H9 (cell line): ENCODE data around the gene C17orf114.

Experiments
- DNase-seq: peaks from one replicate; pipeline ENCODE4 v3.0.0-alpha.2; 2017
- H2AFZ ChIP-seq: one replicate; pipeline ENCODE4 v1.6.1; 2013; ENCODE audit warnings: mild to moderate bottlenecking, low read length, control low read depth, moderate library complexity
- H2AK5ac ChIP-seq: 2 replicates; pipeline ENCODE4 v1.6.1; 2013; ENCODE audit warnings: low read length, control low read depth, mixed read lengths; ENCODE audit not compliant: insufficient read length
- H2BK120ac ChIP-seq: one replicate; pipeline ENCODE4 v1.6.1; 2013; ENCODE audit warnings: low read depth, mild to moderate bottlenecking, low read length, control low read depth, inconsistent platforms; ENCODE audit not compliant: poor library complexity, severe bottlenecking
- H2BK12ac ChIP-seq: 2 replicates; pipeline ENCODE4 v1.6.1; 2013; ENCODE audit warnings: low read length, control low read depth, mixed read lengths, low read depth; ENCODE audit not compliant: insufficient read length
- H2BK15ac ChIP-seq: 2 replicates; pipeline ENCODE4 v1.6.1; 2013; ENCODE audit warnings: low read depth, low read length, control low read depth
- H2BK20ac ChIP-seq: one replicate; pipeline ENCODE4 v1.6.1; 2013; ENCODE audit warnings: low read depth, mild to moderate bottlenecking, low read length, control low read depth, inconsistent platforms; ENCODE audit not compliant: poor library complexity, severe bottlenecking
- H2BK5ac ChIP-seq: 2 replicates; pipeline ENCODE4 v1.6.1; 2013; ENCODE audit warnings: low read length, control low read depth, mixed read lengths; ENCODE audit not compliant: insufficient read length
- H3K14ac ChIP-seq: 2 replicates; pipeline ENCODE4 v1.6.1; 2013; ENCODE audit warnings: low read length, control low read depth; ENCODE audit not compliant: insufficient read depth
- H3K18ac ChIP-seq: 2 replicates; pipeline ENCODE4 v1.6.1; 2013; ENCODE audit warnings: low read depth, mild to moderate bottlenecking, mixed read lengths, low read length, control low read depth; ENCODE audit not compliant: insufficient read length
- H3K23ac ChIP-seq: 2 replicates; pipeline ENCODE4 v1.6.1; 2013; ENCODE audit warnings: low read length, control low read depth, mixed read lengths, low read depth; ENCODE audit not compliant: insufficient read length
- H3K23me2 ChIP-seq: 2 replicates; pipeline ENCODE4 v1.6.1; 2013; ENCODE audit warnings: low read depth, mild to moderate bottlenecking, mixed read lengths, low read length, control low read depth; ENCODE audit not compliant: insufficient read length, poor library complexity, severe bottlenecking
- H3K27ac ChIP-seq: 2 replicates; pipeline ENCODE4 v1.5.1; 2013; ENCODE audit warnings: low read length, control low read depth, mixed read lengths, low read depth; ENCODE audit not compliant: insufficient read length
- H3K27me3 ChIP-seq: 2 replicates; pipeline ENCODE4 v1.6.1; 2013; ENCODE audit warnings: low read length, control low read depth, inconsistent platforms; ENCODE audit not compliant: insufficient read depth
- H3K4ac ChIP-seq: 2 replicates; pipeline ENCODE4 v1.6.1; 2013; ENCODE audit warnings: low read depth, mild to moderate bottlenecking, control low read depth, inconsistent platforms, low read length, moderate library complexity
- H3K4me1 ChIP-seq: 2 replicates; pipeline ENCODE4 v1.6.1; 2013; ENCODE audit warnings: low read length, control low read depth, inconsistent platforms; ENCODE audit not compliant: insufficient read depth
- H3K4me2 ChIP-seq: 2 replicates; pipeline ENCODE4 v1.6.1; 2013; ENCODE audit warnings: low read length, control low read depth, mixed read lengths; ENCODE audit not compliant: insufficient read length, insufficient read depth
- H3K56ac ChIP-seq: 2 replicates; pipeline ENCODE4 v1.6.1; 2013; ENCODE audit warnings: low read depth, mild to moderate bottlenecking, mixed read lengths, low read length, control low read depth; ENCODE audit not compliant: insufficient read length
- H3K79me1 ChIP-seq: 2 replicates; pipeline ENCODE4 v1.6.1; 2013; ENCODE audit warnings: low read depth, mild to moderate bottlenecking, moderate library complexity, low read length, control low read depth, inconsistent platforms; ENCODE audit not compliant: insufficient read depth, poor library complexity, severe bottlenecking
- H3K79me2 ChIP-seq: 2 replicates; pipeline ENCODE4 v1.6.1; 2013; ENCODE audit warnings: low read length, control low read depth, inconsistent platforms; ENCODE audit not compliant: insufficient read depth
- H3K9ac ChIP-seq: 2 replicates; pipeline ENCODE4 v1.6.1; 2013; ENCODE audit warnings: low read length, control low read depth, mixed read lengths; ENCODE audit not compliant: insufficient read length; ENCODE audit errors: extremely low read depth
- H3K9me3 ChIP-seq: one replicate; pipeline ENCODE4 v1.6.1; 2013; ENCODE audit warnings: low read depth, low read length, inconsistent platforms; ENCODE audit not compliant: control insufficient read depth
- H3T11ph ChIP-seq: one replicate; pipeline ENCODE4 v1.6.1; 2013; ENCODE audit warnings: mild to moderate bottlenecking, low read length, control low read depth, inconsistent platforms
- H4K20me1 ChIP-seq: one replicate; pipeline ENCODE4 v1.6.1; 2013; ENCODE audit not compliant: control insufficient read depth, insufficient read length, insufficient read depth
- H4K5ac ChIP-seq: 2 replicates; pipeline ENCODE4 v1.6.1; 2013; ENCODE audit warnings: low read depth, mild to moderate bottlenecking, mixed read lengths, low read length, control low read depth; ENCODE audit not compliant: insufficient read length
- H4K8ac ChIP-seq: replicated peaks from 2 replicates; pipeline ENCODE4 v1.6.1; 2013; ENCODE audit warnings: low read length, control low read depth, mixed read lengths, low read depth; ENCODE audit not compliant: insufficient read length
- H4K91ac ChIP-seq: 2 replicates; pipeline ENCODE4 v1.6.1; 2013; ENCODE audit warnings: low read depth, mild to moderate bottlenecking, moderate library complexity, mixed read lengths, low read length, control low read depth; ENCODE audit not compliant: insufficient read length
- H3K27ac Mint-ChIP-seq, 3 experiments: 2 replicates in 2 of 3; 3 replicates in 1 of 3; pipeline ENCODE4 v1.8.0; 2020 to 2021; ENCODE audit warnings: mixed read lengths in 3 of 3, mild to moderate bottlenecking in 1 of 3, moderate library complexity in 1 of 3
- H3K27me3 Mint-ChIP-seq: 2 replicates; pipeline ENCODE4 v1.8.0; 2021; ENCODE audit warnings: low read depth, mild to moderate bottlenecking, moderate library complexity, mixed read lengths
- H3K36me3 Mint-ChIP-seq, 3 experiments: 2 replicates in 2 of 3; 3 replicates in 1 of 3; pipeline ENCODE4 v1.8.0; 2020 to 2021; ENCODE audit warnings: low read depth in 3 of 3, mixed read lengths in 3 of 3; ENCODE audit not compliant: insufficient read depth in 1 of 3
- H3K4me1 Mint-ChIP-seq, 2 experiments: 2 replicates each; pipeline ENCODE4 v1.8.0; 2020; ENCODE audit warnings: mixed read lengths in 2 of 2
- H3K4me3 Mint-ChIP-seq, 2 experiments: 2 replicates in 1 of 2; 3 replicates in 1 of 2; pipeline ENCODE4 v1.8.0; 2020 to 2021; ENCODE audit warnings: mild to moderate bottlenecking in 2 of 2, mixed read lengths in 2 of 2, moderate library complexity in 1 of 2
- H3K9me3 Mint-ChIP-seq, 2 experiments: 2 replicates in 1 of 2; 3 replicates in 1 of 2; pipeline ENCODE4 v1.8.0; 2020; ENCODE audit warnings: mild to moderate bottlenecking in 2 of 2, mixed read lengths in 2 of 2, moderate library complexity in 1 of 2
- WGBS: extraction: QIAGEN DNeasy Blood & Tissue Kit; methylation state at CpG from one replicate; pipeline ENCODE4 v1.1.7; 2013; ENCODE audit warnings: missing lambda C conversion rate, low lambda C conversion rate, mixed read lengths; ENCODE audit not compliant: insufficient read length; ENCODE audit errors: extremely low coverage; 5-methylcytosine and 5-hydroxymethylcytosine counted together
- TF ChIP-seq, protein P1 (sequence below): fragments of 200-600 bp; sonication (generic); conservative IDR thresholded peaks from 3 replicates; pipeline ENCODE4 v1.8.0; 2021; ENCODE audit warnings: antibody characterized with exemption, mild to moderate bottlenecking

The C17orf114 gene

DNA sequence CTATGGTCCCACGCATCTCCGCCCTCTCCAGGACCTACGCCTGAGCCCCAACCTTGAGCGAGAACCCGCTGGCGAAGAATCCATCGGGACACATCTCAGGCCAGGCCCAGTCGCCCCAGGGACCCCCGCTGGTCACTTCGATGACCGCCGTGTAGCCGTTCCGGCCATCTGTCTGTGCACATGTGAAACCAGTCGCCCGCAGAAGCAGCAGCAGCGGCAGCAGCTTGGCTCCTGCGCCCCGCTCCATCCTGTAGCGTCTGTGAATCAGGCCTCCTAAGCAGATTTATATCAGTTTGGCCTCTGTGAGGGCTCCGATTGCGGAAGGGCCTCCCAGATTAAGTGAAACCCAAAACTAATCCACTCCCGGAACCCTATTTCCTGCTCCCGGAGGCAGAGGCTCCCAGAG is 16.0 kb downstream of the C17orf114 start, which contains the start of gene VMO1:
Gene VMO1, minus strand, starts transcription at position 259 of the 406 bp plus-strand sequence. Its CDS starts 12 bp downstream, at position 247.
- H3K27ac Mint-ChIP-seq = peak within 1 kb of the TSS in 1 of 3 experiments; percentile 26; a peak in 1 of 7 replicates
- H3K4me1 Mint-ChIP-seq = peaks cover 29 to 39% of the 10 kb centered on the region in 2 experiments
- no peak within 1 kb of the TSS for H4K5ac ChIP-seq
- no peak within 1 kb of the TSS; the same call in 1 of the 2 replicates for H3K14ac ChIP-seq
- peaks cover 84% of the 10 kb centered on the region for H3K27me3 Mint-ChIP-seq
- H4K8ac ChIP-seq = no peak within 1 kb of the TSS
- H3K9me3 ChIP-seq = no peaks in the 10 kb centered on the region
- H3T11ph ChIP-seq = no peak within 1 kb of the TSS
- no peaks in the 10 kb centered on the region; a peak in 1 of 5 replicates for H3K9me3 Mint-ChIP-seq
- H4K91ac ChIP-seq = no peak within 1 kb of the TSS
- TF ChIP-seq, protein P1, sequence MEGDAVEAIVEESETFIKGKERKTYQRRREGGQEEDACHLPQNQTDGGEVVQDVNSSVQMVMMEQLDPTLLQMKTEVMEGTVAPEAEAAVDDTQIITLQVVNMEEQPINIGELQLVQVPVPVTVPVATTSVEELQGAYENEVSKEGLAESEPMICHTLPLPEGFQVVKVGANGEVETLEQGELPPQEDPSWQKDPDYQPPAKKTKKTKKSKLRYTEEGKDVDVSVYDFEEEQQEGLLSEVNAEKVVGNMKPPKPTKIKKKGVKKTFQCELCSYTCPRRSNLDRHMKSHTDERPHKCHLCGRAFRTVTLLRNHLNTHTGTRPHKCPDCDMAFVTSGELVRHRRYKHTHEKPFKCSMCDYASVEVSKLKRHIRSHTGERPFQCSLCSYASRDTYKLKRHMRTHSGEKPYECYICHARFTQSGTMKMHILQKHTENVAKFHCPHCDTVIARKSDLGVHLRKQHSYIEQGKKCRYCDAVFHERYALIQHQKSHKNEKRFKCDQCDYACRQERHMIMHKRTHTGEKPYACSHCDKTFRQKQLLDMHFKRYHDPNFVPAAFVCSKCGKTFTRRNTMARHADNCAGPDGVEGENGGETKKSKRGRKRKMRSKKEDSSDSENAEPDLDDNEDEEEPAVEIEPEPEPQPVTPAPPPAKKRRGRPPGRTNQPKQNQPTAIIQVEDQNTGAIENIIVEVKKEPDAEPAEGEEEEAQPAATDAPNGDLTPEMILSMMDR = no peak
- no peak within 1 kb of the TSS for H2AK5ac ChIP-seq
- peaks cover 51% of the 10 kb centered on the region for H3K27me3 ChIP-seq
- peaks cover 3% of the 10 kb centered on the region for H4K20me1 ChIP-seq
- peak within 1 kb of the TSS; percentile 11 for H3K4me2 ChIP-seq
- H3K18ac ChIP-seq = peak within 1 kb of the TSS; percentile 11
- H3K4ac ChIP-seq = no peak within 1 kb of the TSS
- no peak within 1 kb of the TSS for H3K9ac ChIP-seq
- no CpG with 5 or more reads among the region's 24 CpGs for WGBS
- no peak within 1 kb of the TSS for H2BK120ac ChIP-seq
- H3K27ac ChIP-seq = no peak within 1 kb of the TSS
- no peak within 1 kb of the TSS for H3K56ac ChIP-seq
- H3K79me1 ChIP-seq = no peaks in the 10 kb centered on the region
- peaks cover 2% of the 10 kb centered on the region; the same call in 1 of the 2 replicates for H3K4me1 ChIP-seq
- no peaks in the 10 kb centered on the region; a peak in 1 of 7 replicates for H3K36me3 Mint-ChIP-seq
- no peak within 1 kb of the TSS for H2AFZ ChIP-seq
- no peak within 1 kb of the TSS for H2BK20ac ChIP-seq
- H3K79me2 ChIP-seq = no peaks in the 10 kb centered on the region
- DNase-seq = peak; percentile 56
- H2BK5ac ChIP-seq = no peak within 1 kb of the TSS
- no peak within 1 kb of the TSS for H3K23ac ChIP-seq
- no peak within 1 kb of the TSS for H2BK15ac ChIP-seq
- no peak within 1 kb of the TSS for H2BK12ac ChIP-seq
- peak within 1 kb of the TSS in 1 of 2 experiments; percentile 42; a peak in 1 of 5 replicates for H3K4me3 Mint-ChIP-seq
- peaks cover 17% of the 10 kb centered on the region for H3K23me2 ChIP-seq
